Measurements from ENCODE around the gene PCSK5. TPM values are rescaled to one million over a fixed set of nuclear protein-coding genes. Genes with fewer than 3 reads are reported as not detected.

PCSK5 gene
- total RNA-seq, 2 donors from 2014 or later = 2.4 to 32.2 TPM

GRCh38 chr9:75997206-75997605 is 106.7 kb downstream of the PCSK5 start:
- Histone ChIP-seq H3K9me3 (no peaks in the 10 kb centered on the region), H3K4me3 (no peak overlapping the region), H3K36me3 (no peaks in the 10 kb centered on the region), H3K27ac (no peak overlapping the region), H3K27me3 (replicated peaks; ENCODE audit: insufficient read depth) (no peaks in the 10 kb centered on the region), H3K4me1 (replicated peaks) (no peaks in the 10 kb centered on the region)
- no peak for TF ChIP-seq POLR2A (IDR thresholded peaks at IDR 0.05)
- TF ChIP-seq POLR2AphosphoS5 (IDR thresholded peaks at IDR 0.05) = no peak
- no peak for TF ChIP-seq CTCF (IDR thresholded peaks at IDR 0.05)
- 80% methylated on average over 1 of the region's 1 CpG for WGBS
- intact Hi-C loops (cut with DNase I) = no loop called here
- DNase-seq (ENCODE audit: low spot score) = no peak

GRCh38 chr9:75998096-75998780 is 107.8 kb downstream of the PCSK5 start:
- WGBS = 90% methylated on average over 4 of the region's 4 CpGs
- Histone ChIP-seq H3K9me3 (no peaks in the 10 kb centered on the region), H3K4me3 (no peak overlapping the region), H3K27me3 (replicated peaks; ENCODE audit: insufficient read depth) (no peaks in the 10 kb centered on the region), H3K4me1 (replicated peaks) (no peaks in the 10 kb centered on the region), H3K36me3 (no peaks in the 10 kb centered on the region), H3K27ac (no peak overlapping the region)
- DNase-seq (ENCODE audit: low spot score) = no peak
- intact Hi-C loops (cut with DNase I) = no loop called here
- TF ChIP-seq CTCF (IDR thresholded peaks at IDR 0.05) (no peak), POLR2A (IDR thresholded peaks at IDR 0.05) (no peak), POLR2AphosphoS5 (IDR thresholded peaks at IDR 0.05) (no peak)

GRCh38 chr9:76001459-76001858 is 111.0 kb downstream of the PCSK5 start:
- Histone ChIP-seq H3K36me3 (no peaks in the 10 kb centered on the region), H3K27ac (no peak overlapping the region), H3K4me3 (no peak overlapping the region), H3K27me3 (replicated peaks; ENCODE audit: insufficient read depth) (no peaks in the 10 kb centered on the region), H3K9me3 (no peaks in the 10 kb centered on the region), H3K4me1 (replicated peaks) (no peaks in the 10 kb centered on the region)
- TF ChIP-seq POLR2A (IDR thresholded peaks at IDR 0.05) (no peak), POLR2AphosphoS5 (IDR thresholded peaks at IDR 0.05) (no peak), CTCF (IDR thresholded peaks at IDR 0.05) (no peak)
- WGBS = 74% methylated on average over 2 of the region's 2 CpGs
- no peak for DNase-seq (ENCODE audit: low spot score)
- intact Hi-C loops (cut with DNase I) = no loop called here

GRCh38 chr9:76003041-76003440 is 112.6 kb downstream of the PCSK5 start:
- Histone ChIP-seq H3K36me3 (no peaks in the 10 kb centered on the region), H3K27ac (no peak overlapping the region), H3K9me3 (no peaks in the 10 kb centered on the region), H3K27me3 (replicated peaks; ENCODE audit: insufficient read depth) (no peaks in the 10 kb centered on the region), H3K4me1 (replicated peaks) (no peaks in the 10 kb centered on the region), H3K4me3 (no peak overlapping the region)
- WGBS = 72% methylated on average over 5 of the region's 5 CpGs
- intact Hi-C loops (cut with DNase I) = no loop called here
- TF ChIP-seq CTCF (IDR thresholded peaks at IDR 0.05) = no peak
- no peak for TF ChIP-seq POLR2A (IDR thresholded peaks at IDR 0.05)
- TF ChIP-seq POLR2AphosphoS5 (IDR thresholded peaks at IDR 0.05) = no peak
- DNase-seq (ENCODE audit: low spot score) = no peak

GRCh38 chr9:76004526-76004925 is 114.1 kb downstream of the PCSK5 start:
- H3K4me1 ChIP-seq (replicated peaks) = no peaks in the 10 kb centered on the region
- no peak overlapping the region for H3K4me3 ChIP-seq
- H3K9me3 ChIP-seq = no peaks in the 10 kb centered on the region
- no peaks in the 10 kb centered on the region for H3K27me3 ChIP-seq (replicated peaks; ENCODE audit: insufficient read depth)
- H3K27ac ChIP-seq = no peak overlapping the region
- 90% methylated on average over 1 of the region's 1 CpG for WGBS
- no peak for DNase-seq (ENCODE audit: low spot score)
- TF ChIP-seq POLR2A (IDR thresholded peaks at IDR 0.05) (no peak), POLR2AphosphoS5 (IDR thresholded peaks at IDR 0.05) (no peak), CTCF (IDR thresholded peaks at IDR 0.05) (no peak)
- H3K36me3 ChIP-seq = no peaks in the 10 kb centered on the region
- intact Hi-C loops (cut with DNase I) = no loop called here

Data from prostate gland (tissue), 2 donors.